ENCODE results near the gene IER5L.

- TF ChIP-seq, protein P1, sequence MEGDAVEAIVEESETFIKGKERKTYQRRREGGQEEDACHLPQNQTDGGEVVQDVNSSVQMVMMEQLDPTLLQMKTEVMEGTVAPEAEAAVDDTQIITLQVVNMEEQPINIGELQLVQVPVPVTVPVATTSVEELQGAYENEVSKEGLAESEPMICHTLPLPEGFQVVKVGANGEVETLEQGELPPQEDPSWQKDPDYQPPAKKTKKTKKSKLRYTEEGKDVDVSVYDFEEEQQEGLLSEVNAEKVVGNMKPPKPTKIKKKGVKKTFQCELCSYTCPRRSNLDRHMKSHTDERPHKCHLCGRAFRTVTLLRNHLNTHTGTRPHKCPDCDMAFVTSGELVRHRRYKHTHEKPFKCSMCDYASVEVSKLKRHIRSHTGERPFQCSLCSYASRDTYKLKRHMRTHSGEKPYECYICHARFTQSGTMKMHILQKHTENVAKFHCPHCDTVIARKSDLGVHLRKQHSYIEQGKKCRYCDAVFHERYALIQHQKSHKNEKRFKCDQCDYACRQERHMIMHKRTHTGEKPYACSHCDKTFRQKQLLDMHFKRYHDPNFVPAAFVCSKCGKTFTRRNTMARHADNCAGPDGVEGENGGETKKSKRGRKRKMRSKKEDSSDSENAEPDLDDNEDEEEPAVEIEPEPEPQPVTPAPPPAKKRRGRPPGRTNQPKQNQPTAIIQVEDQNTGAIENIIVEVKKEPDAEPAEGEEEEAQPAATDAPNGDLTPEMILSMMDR (IDR thresholded peaks at IDR 0.05): no peak
- TF ChIP-seq POLR2AphosphoS5 (IDR thresholded peaks at IDR 0.05) (no peak), EP300 (IDR thresholded peaks at IDR 0.05) (no peak)
Measured at GRCh38 chr9:129200255-129200654, 22.2 kb upstream of the IER5L start.

Data from esophagus muscularis mucosa (tissue), 4 donors.